Kidney epithelial cell (primary cell): Measurements from ENCODE around the gene OR10AD1. TPM values are rescaled to one million over a fixed set of nuclear protein-coding genes. Genes with fewer than 3 reads are reported as not detected.
"Not testable (repeated sequence)": the region's sequence is repeated elsewhere in the genome, so short reads cannot be mapped to it uniquely, and the experiment has no call there.

Experiments used
- DNase-seq: peaks from one replicate; pipeline ENCODE4 v3.0.0-alpha.2; 2010; ENCODE audit warnings: low read depth
- H3K27me3 ChIP-seq: 2 replicates; pipeline ENCODE4 v1.6.0; 2011; ENCODE audit warnings: low read length; ENCODE audit not compliant: control insufficient read depth, insufficient read depth
- H3K36me3 ChIP-seq: 2 replicates; pipeline ENCODE4 v1.5.1; 2011; ENCODE audit warnings: low read length; ENCODE audit not compliant: control insufficient read depth, insufficient read depth
- H3K4me3 ChIP-seq: 2 replicates; pipeline ENCODE4 v1.5.1; 2011; ENCODE audit warnings: low read depth, mild to moderate bottlenecking, control low read depth, low read length
- CTCF ChIP-seq: IDR thresholded peaks from 2 replicates; pipeline ENCODE4 v1.5.1; 2011; ENCODE audit warnings: mild to moderate bottlenecking, moderate library complexity, low read length, control low read depth, inconsistent platforms; ENCODE audit not compliant: insufficient read depth, poor library complexity, severe bottlenecking
- total RNA-seq: library from RNA; depleted of rRNA; stranded (reverse); fragments of >200 nt; gene quantifications from 2 replicates; pipeline ENCODE4 v1.2.3, GENCODE V29; 2015

OR10AD1 gene
- total RNA-seq, 1 donor from 2014 or later = not detected

- no peak for DNase-seq
- TF ChIP-seq CTCF = no peak
- Histone ChIP-seq H3K36me3 (no peaks in the 10 kb centered on the region), H3K27me3 (no peaks in the 10 kb centered on the region), H3K4me3 (no peak overlapping the region)
Observed at GRCh38 chr12:48221645-48222044, 18.6 kb upstream of the OR10AD1 start.

GRCh38 chr12:48220701-48221100, 17.6 kb upstream of the OR10AD1 start:
- no peaks in the 10 kb centered on the region for H3K36me3 ChIP-seq
- H3K4me3 ChIP-seq = no peak overlapping the region
- no peaks in the 10 kb centered on the region for H3K27me3 ChIP-seq
- no peak for TF ChIP-seq CTCF
- DNase-seq = no peak

- DNase-seq = no peak
- H3K4me3 ChIP-seq = no peak overlapping the region
- TF ChIP-seq CTCF = no peak
- H3K36me3 ChIP-seq = no peaks in the 10 kb centered on the region
- H3K27me3 ChIP-seq = no peaks in the 10 kb centered on the region
Observed at GRCh38 chr12:48219631-48220030, 16.5 kb upstream of the OR10AD1 start.

GRCh38 chr12:48216785-48217184, 13.7 kb upstream of the OR10AD1 start:
- Histone ChIP-seq H3K4me3 (no peak overlapping the region), H3K36me3 (no peaks in the 10 kb centered on the region), H3K27me3 (no peaks in the 10 kb centered on the region)
- no peak for TF ChIP-seq CTCF
- DNase-seq = no peak

- H3K27me3 ChIP-seq, H3K36me3 ChIP-seq, DNase-seq, H3K4me3 ChIP-seq: not testable (repeated sequence)
Observed at GRCh38 chr12:48209495-48209894, 6.4 kb upstream of the OR10AD1 start.

GRCh38 chr12:48202766-48203165, 326 bp downstream of the OR10AD1 start:
- no peak for TF ChIP-seq CTCF
- Histone ChIP-seq H3K36me3 (no peaks in the 10 kb centered on the region), H3K4me3 (no peak overlapping the region), H3K27me3 (no peaks in the 10 kb centered on the region)
- no peak for DNase-seq
